GM19452 (cell line): ENCODE measurements around the gene TEK.
"Not testable (repeated sequence)": the region's sequence is repeated elsewhere in the genome, so short reads cannot be mapped to it uniquely, and the experiment has no call there.

Experiments used
- ATAC-seq: cut with Tn5 transposase; IDR thresholded peaks from one replicate; pipeline ENCODE4 v1.9.1; 2021; ENCODE audit not compliant: unreplicated experiment

Gene TEK

DNA sequence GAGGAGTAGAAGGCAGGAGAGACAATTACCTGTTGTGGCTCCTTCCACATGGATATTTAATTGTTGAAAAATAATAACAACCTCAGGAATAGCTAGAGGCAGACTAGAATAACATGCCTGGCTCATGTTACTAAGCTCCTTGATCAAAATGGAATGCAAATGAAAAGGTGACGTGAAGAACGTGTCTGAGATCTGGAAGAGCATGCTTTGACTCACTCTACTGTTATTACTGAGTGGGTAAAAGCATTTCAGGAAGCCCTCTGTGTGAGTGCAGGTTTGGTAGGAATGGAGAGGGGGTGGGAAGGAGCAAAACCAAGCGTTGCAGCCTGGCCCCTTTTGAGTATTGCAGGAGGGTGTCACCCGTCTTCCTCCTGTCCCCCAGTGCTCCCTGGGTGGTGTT lies 103.2 kb downstream of the TEK start:
- ATAC-seq, result no peak

GRCh38 chr9:27212621-27213020 lies 103.6 kb downstream of the TEK start:
- no peak for ATAC-seq

GRCh38 chr9:27227192-27227591 lies 118.2 kb downstream of the TEK start:
- ATAC-seq, result no peak

GRCh38 chr9:27239648-27240047 lies 130.6 kb downstream of the TEK start:
- not testable (repeated sequence) for ATAC-seq

DNA sequence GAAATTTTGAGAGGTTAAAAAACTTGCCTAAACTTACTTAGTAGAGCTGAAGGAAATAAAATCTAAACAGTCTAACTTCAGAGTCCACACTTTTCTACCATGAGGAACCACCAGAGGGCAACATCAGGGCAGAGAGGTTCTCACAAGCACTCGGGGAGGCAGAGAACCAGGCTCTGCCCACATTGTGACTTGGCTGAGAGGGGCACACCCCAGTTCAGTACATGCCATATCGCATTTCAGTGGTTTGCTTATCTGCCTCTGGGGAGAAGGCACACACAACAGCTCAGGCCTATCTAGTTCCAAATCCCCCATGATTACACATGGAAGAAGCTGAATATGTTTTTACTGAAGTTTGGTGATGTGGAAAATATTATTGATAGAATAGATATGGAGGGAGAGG lies 138.7 kb downstream of the TEK start:
- ATAC-seq, result peak; percentile 70

- no peak for ATAC-seq
These were observed 139.7 kb downstream of the TEK start for GRCh38 chr9:27248702-27249101.

DNA sequence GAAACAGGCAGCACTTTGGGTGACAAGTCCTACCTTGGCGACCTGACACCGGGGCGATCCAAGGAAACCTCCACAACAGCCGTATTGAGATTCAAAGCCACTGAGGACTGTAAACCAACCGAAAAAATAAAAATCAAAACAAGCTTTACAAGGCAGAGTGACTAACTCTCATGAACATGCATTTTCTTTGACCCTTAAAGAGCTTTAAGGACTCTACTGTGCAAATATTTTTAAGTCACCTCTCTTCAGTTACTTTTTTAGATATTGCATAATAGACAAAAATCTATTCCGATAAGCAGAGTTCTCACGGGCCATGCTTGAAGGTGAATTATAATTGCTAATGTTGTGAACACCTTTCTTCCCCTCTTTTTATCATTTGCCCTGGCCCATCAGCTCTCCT lies 149.6 kb downstream of the TEK start:
- no peak for ATAC-seq

- no peak for ATAC-seq
These were observed 151.9 kb downstream of the TEK start for GRCh38 chr9:27260789-27261516.

GRCh38 chr9:27261517-27262211 lies 152.6 kb downstream of the TEK start:
- no peak for ATAC-seq

- no peak for ATAC-seq
These were observed 163.1 kb downstream of the TEK start for GRCh38 chr9:27272103-27272502.

DNA sequence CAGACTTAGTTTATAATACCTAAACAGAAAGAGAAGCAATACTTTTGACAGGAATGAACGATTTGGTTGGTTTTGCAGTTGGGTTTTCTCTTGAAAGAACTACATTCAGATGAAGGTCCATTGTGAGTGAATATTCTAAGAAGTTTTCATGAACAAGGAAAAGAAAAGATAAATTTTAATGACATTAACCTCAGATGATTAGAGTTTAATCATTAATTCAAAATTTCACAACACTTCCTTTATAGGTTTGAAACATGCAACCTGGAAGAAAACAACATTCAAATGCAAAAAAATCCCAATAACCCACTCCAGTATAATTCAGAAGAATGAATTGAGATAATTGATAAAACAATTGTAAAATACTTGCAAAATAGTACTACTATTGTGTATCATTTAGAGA lies 164.2 kb downstream of the TEK start:
- no peak for ATAC-seq

- ATAC-seq, result peak; percentile 63
These were observed 167.4 kb downstream of the TEK start for GRCh38 chr9:27276193-27277030.

DNA sequence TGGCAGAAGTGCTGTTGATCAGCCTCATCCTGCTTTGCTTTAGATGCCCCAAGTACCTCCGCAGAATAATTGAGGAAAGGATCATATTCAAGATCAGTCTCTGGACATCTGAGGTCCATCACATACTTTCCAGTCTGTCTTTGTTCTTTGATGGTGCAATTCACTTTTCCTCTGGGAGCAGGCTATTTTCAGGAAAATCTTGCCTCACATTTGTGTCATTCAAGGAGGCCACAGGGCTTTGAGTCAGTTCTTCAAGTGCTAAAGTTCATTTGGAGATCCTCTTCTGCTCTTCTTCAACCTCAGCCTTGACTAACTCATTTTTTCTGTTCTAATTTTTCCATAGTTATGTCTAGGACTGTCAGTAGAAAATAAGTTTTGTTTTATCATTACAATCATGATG lies 169.3 kb downstream of the TEK start:
- ATAC-seq, result no peak

DNA sequence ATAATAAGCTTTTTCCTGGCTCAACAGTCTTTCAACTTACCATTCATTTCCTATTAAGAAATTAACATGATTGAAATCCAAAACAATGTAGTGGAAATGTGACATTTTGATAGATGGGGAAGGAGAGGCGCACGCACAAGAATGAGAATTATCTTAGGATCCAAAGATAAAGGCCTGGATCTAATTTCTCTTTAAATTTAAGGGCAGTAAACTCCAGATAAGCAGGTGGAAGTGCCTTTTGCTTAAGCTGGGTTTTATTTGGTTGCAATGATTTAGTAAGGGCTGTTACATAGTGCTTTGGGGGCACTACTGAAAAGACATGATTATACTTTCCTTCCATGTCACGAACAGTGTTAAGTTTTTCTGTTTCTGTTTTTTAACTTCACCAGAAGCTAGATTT lies 170.6 kb downstream of the TEK start:
- ATAC-seq, result no peak
